Measurements from ENCODE around the gene PTPRU.

PTPRU gene

GRCh38 chr1:29319300-29320110 is 83.2 kb downstream of the PTPRU start:
- DNase-seq: no peak

DNA sequence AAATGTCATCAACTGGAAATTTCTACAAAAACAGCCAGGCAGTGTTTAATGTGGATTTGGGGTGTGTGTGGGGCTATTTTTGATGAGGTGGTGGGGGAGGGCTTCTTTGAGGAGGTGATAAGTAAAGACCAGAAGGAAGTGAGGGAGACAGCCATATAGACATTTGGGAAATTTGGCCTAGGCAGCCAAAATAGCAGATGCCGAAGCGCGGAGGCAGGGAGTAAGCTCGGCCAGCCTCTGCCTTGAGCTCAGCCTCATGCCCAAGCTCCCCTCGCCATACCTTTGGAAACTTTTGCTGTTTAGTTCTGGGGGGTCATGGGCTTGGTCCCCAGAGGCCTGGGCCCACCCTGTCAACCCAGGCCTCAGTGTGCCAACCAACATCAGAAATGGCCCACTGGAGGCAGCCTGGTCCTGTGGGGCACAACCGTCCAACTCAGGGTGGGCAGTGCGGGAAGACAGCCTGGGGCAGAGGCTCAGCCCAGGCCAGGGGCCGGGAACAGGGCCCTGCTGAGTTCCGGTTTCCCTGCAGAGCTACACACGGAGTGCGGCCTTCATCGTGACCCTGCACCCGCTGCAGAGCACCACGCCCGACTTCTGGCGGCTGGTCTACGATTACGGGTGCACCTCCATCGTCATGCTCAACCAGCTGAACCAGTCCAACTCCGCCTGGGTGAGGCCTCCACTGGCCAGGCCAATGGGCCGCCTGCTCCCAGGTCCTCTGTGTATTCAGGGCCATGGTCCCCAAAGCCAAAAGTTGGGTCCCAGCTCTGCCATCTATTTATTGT is 84.0 kb downstream of the PTPRU start:
- no peak for DNase-seq

GRCh38 chr1:29321176-29321575 is 84.9 kb downstream of the PTPRU start:
- DNase-seq: no peak

DNA sequence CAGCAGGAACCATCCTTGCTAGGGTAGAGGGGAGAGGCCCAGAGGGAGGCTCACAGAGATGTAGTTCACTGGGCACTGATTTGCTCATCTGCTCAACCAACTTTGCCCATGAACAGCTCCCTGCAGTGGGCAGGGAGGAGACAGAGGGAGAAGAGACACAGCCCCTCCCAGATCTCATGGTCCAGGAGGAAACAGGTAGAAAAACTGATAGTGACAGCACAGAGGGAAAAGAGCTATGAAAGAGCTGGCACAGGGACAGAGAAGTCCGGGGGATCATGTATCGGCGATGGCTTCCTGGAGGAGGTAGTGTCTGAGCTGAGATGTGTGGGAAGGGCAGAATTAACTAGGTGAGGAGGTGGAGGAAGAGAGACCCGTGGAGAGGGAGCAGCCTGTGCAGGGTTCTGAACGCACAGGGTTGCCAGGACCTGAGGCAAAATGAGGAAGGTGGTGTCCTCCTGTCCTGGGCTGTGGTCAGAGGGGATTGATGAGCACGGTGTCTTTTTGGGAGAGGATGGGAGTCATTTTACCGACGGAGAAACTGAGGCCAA is 85.9 kb downstream of the PTPRU start:
- DNase-seq: no peak

DNA sequence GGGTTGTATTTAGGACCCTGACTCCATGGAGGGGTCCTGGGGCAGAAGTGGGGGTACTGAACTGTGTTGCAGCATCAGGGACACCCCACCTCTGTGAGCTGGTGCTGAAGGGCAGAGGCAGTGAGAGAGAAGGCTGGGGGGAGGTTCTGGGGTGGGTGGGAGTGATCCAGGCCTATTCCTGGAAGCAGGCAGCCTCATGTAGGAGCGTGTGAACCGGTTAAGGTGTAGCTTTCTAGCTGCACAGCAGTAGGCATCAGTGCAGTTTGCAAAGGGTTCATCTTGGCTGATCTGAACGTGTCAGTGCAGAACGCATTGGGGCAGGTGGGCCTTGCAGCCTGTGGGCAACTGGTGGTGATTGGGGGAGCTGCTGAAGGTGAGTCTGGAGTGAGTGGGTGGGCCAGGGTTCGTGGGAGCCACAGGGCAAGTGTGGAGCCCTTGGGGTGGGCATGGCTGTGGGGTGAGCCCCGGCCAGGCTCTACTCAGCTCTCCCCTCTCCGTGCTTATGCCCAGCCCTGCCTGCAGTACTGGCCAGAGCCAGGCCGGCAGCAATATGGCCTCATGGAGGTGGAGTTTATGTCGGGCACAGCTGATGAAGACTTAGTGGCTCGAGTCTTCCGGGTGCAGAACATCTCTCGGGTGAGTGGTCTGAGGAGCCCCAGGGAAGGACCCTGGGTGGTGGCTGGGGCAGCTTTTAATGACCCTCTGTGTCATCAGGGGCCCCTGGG is 86.7 kb downstream of the PTPRU start:
- no peak for DNase-seq

- no peak for DNase-seq
Observed at GRCh38 chr1:29323636-29324035, 87.3 kb downstream of the PTPRU start.

GRCh38 chr1:29324202-29324601 is 87.9 kb downstream of the PTPRU start:
- no peak for DNase-seq

GRCh38 chr1:29324771-29325351 is 88.5 kb downstream of the PTPRU start:
- DNase-seq: no peak

DNA sequence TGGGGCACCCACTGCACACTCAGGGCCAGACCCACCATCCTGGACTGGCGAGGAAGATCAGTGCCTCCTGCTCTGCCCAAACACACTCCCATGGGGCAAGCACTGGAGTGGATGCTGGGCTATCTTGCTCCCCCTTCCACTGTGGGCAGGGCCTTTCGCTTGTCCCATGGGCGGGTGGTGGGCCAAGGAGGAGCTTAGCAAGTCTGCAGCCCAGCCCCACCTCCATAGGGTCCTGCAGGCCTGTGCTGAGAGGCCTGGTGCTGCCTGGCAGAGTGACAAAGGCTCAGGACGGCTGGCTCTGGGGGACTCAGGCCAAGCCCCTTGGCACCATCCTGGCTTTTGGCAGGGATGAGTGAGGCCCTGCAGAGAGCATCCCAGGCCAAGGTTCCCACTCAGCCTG is 89.4 kb downstream of the PTPRU start:
- no peak for DNase-seq

DNA sequence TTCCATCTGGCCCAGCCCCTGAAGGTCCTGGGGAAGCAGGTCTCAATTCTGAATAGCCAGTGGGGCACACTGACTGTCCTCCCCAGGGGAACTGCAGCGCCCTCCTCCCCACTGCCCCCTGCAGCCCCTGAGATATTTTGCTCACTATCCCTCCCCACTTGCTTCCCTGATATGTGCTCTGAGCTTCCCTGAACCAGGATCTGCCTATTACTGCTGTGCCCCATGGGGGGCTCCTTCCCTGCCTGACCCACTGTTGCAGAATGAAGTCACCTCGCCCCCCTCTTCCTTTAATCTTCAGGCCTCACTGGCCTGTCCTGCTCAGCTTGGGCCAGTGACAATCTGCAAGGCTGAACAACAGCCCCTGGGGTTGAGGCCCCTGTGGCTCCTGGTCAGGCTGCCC is 89.8 kb downstream of the PTPRU start:
- no peak for DNase-seq

- no peak for DNase-seq
Observed at GRCh38 chr1:29327223-29327935, 91.1 kb downstream of the PTPRU start.

GRCh38 chr1:29329022-29329775 is 92.9 kb downstream of the PTPRU start:
- DNase-seq: no peak

DNA sequence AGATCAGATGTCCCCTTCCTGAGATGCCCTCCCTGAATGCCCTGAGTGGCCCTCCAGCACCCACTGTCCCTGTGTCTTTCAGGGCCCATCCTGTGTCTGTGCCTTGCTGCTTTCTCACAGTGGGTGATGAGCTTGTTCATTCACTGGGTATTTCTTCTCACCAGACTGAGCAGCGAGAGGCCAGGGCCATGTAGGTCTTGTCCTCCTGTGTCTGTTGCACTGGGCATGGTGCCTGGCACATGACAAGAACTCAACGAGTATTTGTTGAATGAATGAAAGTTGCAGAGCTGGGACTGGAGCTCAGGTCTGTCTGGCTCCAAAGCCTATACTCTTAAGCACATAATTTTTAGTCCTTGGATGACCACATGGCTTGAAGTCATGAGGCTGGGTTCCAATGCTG is 93.8 kb downstream of the PTPRU start:
- no peak for DNase-seq

- no peak for DNase-seq
Observed at GRCh38 chr1:29330856-29331255, 94.5 kb downstream of the PTPRU start.

- no peak for DNase-seq
Observed at GRCh38 chr1:29331309-29331708, 95.0 kb downstream of the PTPRU start.

DNA sequence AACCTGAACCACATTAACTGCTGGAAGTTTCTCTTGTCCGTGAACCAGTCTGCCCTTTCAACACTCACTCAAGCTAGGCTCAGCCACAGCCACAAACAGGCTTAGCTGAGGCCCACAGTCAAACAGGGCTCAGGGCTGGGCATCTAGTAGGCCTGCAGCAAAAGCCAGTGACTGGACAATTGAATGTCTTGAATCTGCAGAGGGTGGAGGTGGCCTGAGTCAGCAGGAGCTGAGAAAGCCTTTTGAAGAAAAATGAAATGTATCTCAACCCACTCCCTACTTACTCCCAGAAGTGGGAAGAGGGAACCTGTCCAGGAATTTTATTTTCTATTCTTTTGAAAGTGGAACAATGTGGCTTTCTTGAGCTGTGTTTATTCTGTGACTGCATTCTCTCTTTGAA is 95.4 kb downstream of the PTPRU start:
- DNase-seq: no peak

DNA sequence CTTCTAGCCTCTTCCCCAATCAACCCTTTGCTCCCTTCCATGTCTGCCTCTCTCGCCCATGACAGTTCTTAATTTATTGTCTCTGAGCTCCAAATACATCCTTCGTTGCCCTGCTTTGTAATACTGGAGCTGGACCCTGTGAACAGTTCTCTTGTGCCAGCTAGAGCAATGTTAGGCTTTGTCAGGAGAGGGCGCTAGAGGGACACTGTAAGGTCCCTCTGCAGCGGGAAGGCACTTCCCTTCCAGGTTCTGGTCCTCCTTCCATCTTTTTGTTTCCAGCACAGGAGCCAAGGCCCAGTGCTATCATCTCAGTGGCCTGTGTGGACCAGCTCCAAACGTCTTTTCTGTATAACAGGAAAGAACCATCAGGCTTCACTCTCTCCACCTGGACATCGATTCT is 95.9 kb downstream of the PTPRU start:
- no peak for DNase-seq

DNA sequence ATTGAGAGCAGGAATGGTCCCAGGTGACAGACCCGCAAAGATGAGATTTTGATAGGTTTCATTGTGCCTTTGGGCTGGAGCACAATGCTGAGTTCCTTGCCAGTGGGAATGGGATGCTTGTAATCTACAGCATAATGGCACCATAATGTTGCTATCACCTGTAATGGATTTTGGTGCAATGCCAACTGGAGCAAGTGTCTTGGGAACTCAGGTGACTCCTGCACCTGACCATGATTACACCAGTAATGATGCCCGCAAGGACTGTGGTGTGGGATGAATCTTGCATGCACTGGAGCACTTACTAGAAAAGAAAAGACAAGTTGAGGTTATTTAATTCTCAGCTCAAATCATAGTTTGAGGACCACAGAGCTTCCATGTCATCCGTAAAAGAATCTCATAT is 96.7 kb downstream of the PTPRU start:
- DNase-seq: no peak

GRCh38 chr1:29335573-29335972 is 99.3 kb downstream of the PTPRU start:
- DNase-seq: no peak

DNA sequence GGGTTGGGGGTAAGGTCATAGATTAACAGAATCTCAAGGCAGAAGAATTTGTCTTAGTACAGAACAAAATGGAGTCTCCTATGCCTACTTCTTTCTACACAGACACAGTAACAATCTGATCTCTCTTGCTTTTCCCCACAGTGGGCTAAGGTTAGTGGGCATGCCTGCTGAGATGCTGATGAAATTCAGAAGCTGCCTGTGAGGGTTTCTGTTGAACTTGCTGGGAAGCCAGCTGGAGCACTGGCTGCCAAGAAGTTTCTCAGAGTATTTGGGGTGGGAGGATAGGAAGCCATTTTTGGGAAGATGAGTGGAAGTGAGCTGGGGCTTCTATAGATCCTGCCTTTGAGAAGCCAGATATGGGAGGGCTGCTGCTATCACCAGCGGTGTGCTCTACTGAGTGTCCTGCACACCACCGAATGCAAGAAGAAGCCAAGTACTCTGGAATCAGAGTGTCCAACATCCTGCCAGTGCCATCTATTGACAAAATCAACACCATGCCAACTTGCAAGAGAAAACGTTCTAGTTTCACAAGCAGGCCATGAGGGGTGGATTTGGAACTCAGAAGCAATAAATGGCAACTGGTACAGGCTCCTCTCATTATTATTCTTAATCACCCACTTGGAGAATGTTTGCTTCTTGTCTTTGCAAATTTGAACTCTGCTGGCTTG is 102.7 kb downstream of the PTPRU start:
- no peak for DNase-seq

GRCh38 chr1:29341936-29342335 is 105.6 kb downstream of the PTPRU start:
- DNase-seq: no peak
